Activated CD4-positive, alpha-beta memory T cell treated with anti-CD3 and anti-CD28 coated beads, Interleukin-2, amount 10 ng/mL, durations not matched to agents 7 days and 5 days (primary cell): Measurements from ENCODE around the gene LYPD3. TPM values are rescaled to one million over a fixed set of nuclear protein-coding genes. Genes with fewer than 3 reads are reported as not detected.
A peak's percentile ranks its signal among the peaks of the same experiment; 100 is the strongest.

Experiments used
- CTCF ChIA-PET: fragments of 350-600 bp; sonication (Branson Sonifier 250); formaldehyde crosslinking; loops from one replicate; lab custom pipeline; 2021; ENCODE audit warnings: antibody characterized with exemption, inconsistent platforms; lab: Charles Lee
- POLR2A ChIA-PET: fragments of 350-600 bp; sonication (Branson Sonifier 250); formaldehyde crosslinking; loops from one replicate; lab custom pipeline; 2021; ENCODE audit warnings: antibody characterized with exemption; lab: Charles Lee
- DNase-seq: peaks from one replicate; pipeline ENCODE4 v3.0.0-alpha.2; 2020
- H3K27ac Mint-ChIP-seq: one replicate; pipeline ENCODE4 v1.8.0; 2021; ENCODE audit warnings: mild to moderate bottlenecking, mixed read lengths
- H3K27me3 Mint-ChIP-seq: one replicate; pipeline ENCODE4 v1.8.0; 2021; ENCODE audit warnings: mixed read lengths
- H3K36me3 Mint-ChIP-seq: one replicate; pipeline ENCODE4 v1.8.0; 2021; ENCODE audit warnings: low read depth, mixed read lengths
- H3K4me1 Mint-ChIP-seq: one replicate; pipeline ENCODE4 v1.8.0; 2021; ENCODE audit warnings: mixed read lengths
- H3K4me3 Mint-ChIP-seq: one replicate; pipeline ENCODE4 v1.8.0; 2021; ENCODE audit warnings: mild to moderate bottlenecking, mixed read lengths
- H3K9me3 Mint-ChIP-seq: one replicate; pipeline ENCODE4 v1.8.0; 2021; ENCODE audit warnings: mixed read lengths
- total RNA-seq, 2 experiments: library from RNA; stranded (reverse); gene quantifications; one replicate each; pipeline ENCODE4 v1.2.3, GENCODE V29; 2021

LYPD3 gene
- total RNA-seq, 2 experiments from 2014 or later, result 0.63 to 1.0 TPM

- POLR2A ChIA-PET, result no interaction called here
Measured at GRCh38 chr19:43482193-43482592, 16.8 kb upstream of the LYPD3 start.

GRCh38 chr19:43481701-43482100, 16.3 kb upstream of the LYPD3 start:
- no peak for DNase-seq
- no peaks in the 10 kb centered on the region for H3K4me1 Mint-ChIP-seq
- no peak overlapping the region for H3K4me3 Mint-ChIP-seq
- ChIA-PET CTCF (no interaction called here), POLR2A (no interaction called here)
- no peak overlapping the region for H3K27ac Mint-ChIP-seq
- no peaks in the 10 kb centered on the region for H3K27me3 Mint-ChIP-seq
- H3K36me3 Mint-ChIP-seq, result no peaks in the 10 kb centered on the region
- H3K9me3 Mint-ChIP-seq, result no peaks in the 10 kb centered on the region

More at GRCh38 chr19:43482193-43482592, 16.8 kb upstream of the LYPD3 start:
- no peaks in the 10 kb centered on the region for H3K9me3 Mint-ChIP-seq
- CTCF ChIA-PET, result interaction anchor here (1.7 kb wide), 1 partner anchor 36 kb away, joined by 6 read pairs; no protein-coding TSS in a partner anchor
- H3K27me3 Mint-ChIP-seq, result no peaks in the 10 kb centered on the region
- H3K36me3 Mint-ChIP-seq, result no peaks in the 10 kb centered on the region
- H3K4me1 Mint-ChIP-seq, result no peaks in the 10 kb centered on the region
- H3K27ac Mint-ChIP-seq, result no peak overlapping the region
- H3K4me3 Mint-ChIP-seq, result no peak overlapping the region
- DNase-seq, result no peak

GRCh38 chr19:43480574-43480973, 15.2 kb upstream of the LYPD3 start:
- no peaks in the 10 kb centered on the region for H3K27me3 Mint-ChIP-seq
- no peaks in the 10 kb centered on the region for H3K36me3 Mint-ChIP-seq
- H3K27ac Mint-ChIP-seq, result no peak overlapping the region
- peaks cover 4% of the 10 kb centered on the region for H3K4me1 Mint-ChIP-seq
- H3K9me3 Mint-ChIP-seq, result no peaks in the 10 kb centered on the region
- POLR2A ChIA-PET, result interaction anchor here (1.2 kb wide), 1 partner anchor 23 kb away, joined by 3 read pairs; no protein-coding TSS in a partner anchor
- DNase-seq, result no peak
- H3K4me3 Mint-ChIP-seq, result no peak overlapping the region
- CTCF ChIA-PET, result interaction anchor here (1.3 to 1.4 kb wide), 2 partner anchors 10 to 33 kb away, joined by 3 to 5 read pairs; no protein-coding TSS in a partner anchor

- peaks cover 7% of the 10 kb centered on the region for H3K4me1 Mint-ChIP-seq
- no peaks in the 10 kb centered on the region for H3K27me3 Mint-ChIP-seq
- no peak overlapping the region for H3K4me3 Mint-ChIP-seq
- no peak for DNase-seq
- POLR2A ChIA-PET, result interaction anchor here (1.0 to 1.2 kb wide), 2 partner anchors 16 to 24 kb away, joined by 3 to 4 read pairs; no protein-coding TSS in a partner anchor
- no peaks in the 10 kb centered on the region for H3K36me3 Mint-ChIP-seq
- no peak overlapping the region for H3K27ac Mint-ChIP-seq
- CTCF ChIA-PET, result interaction anchor here (0.7 to 1.4 kb wide), 3 partner anchors 11 to 33 kb away, joined by 3 to 5 read pairs (median 3); no protein-coding TSS in a partner anchor
- no peaks in the 10 kb centered on the region for H3K9me3 Mint-ChIP-seq
Measured at GRCh38 chr19:43479961-43480561, 14.7 kb upstream of the LYPD3 start.

- H3K27me3 Mint-ChIP-seq, result no peaks in the 10 kb centered on the region
- H3K9me3 Mint-ChIP-seq, result no peaks in the 10 kb centered on the region
- ChIA-PET CTCF (interaction anchor here (0.7 kb wide), 1 partner anchor 25 kb away, joined by 3 read pairs; no protein-coding TSS in a partner anchor), POLR2A (interaction anchor here (1.0 kb wide), 1 partner anchor 15 kb away, joined by 4 read pairs; no protein-coding TSS in a partner anchor)
- DNase-seq, result no peak
- H3K36me3 Mint-ChIP-seq, result no peaks in the 10 kb centered on the region
- H3K27ac Mint-ChIP-seq, result no peak overlapping the region
- no peak overlapping the region for H3K4me3 Mint-ChIP-seq
- H3K4me1 Mint-ChIP-seq, result peaks cover 8% of the 10 kb centered on the region
Measured at GRCh38 chr19:43479226-43479625, 13.8 kb upstream of the LYPD3 start.

GRCh38 chr19:43478323-43478722, 12.9 kb upstream of the LYPD3 start:
- POLR2A ChIA-PET, result no interaction called here
- H3K4me1 Mint-ChIP-seq, result peaks cover 10% of the 10 kb centered on the region
- CTCF ChIA-PET, result interaction anchor here (0.8 kb wide), 1 partner anchor 31 kb away, joined by 3 read pairs; no protein-coding TSS in a partner anchor
- no peak for DNase-seq
- H3K36me3 Mint-ChIP-seq, result no peaks in the 10 kb centered on the region
- H3K4me3 Mint-ChIP-seq, result no peak overlapping the region
- H3K27me3 Mint-ChIP-seq, result no peaks in the 10 kb centered on the region
- H3K9me3 Mint-ChIP-seq, result no peaks in the 10 kb centered on the region
- no peak overlapping the region for H3K27ac Mint-ChIP-seq

GRCh38 chr19:43476606-43477005, 11.2 kb upstream of the LYPD3 start:
- Mint-ChIP-seq H3K27ac (no peak overlapping the region), H3K4me1 (peaks cover 10% of the 10 kb centered on the region), H3K4me3 (no peak overlapping the region), H3K27me3 (no peaks in the 10 kb centered on the region), H3K36me3 (no peaks in the 10 kb centered on the region), H3K9me3 (no peaks in the 10 kb centered on the region)
- ChIA-PET POLR2A (no interaction called here), CTCF (interaction anchor here (0.7 kb wide), 1 partner anchor 15 kb away, joined by 3 read pairs; no protein-coding TSS in a partner anchor)
- DNase-seq, result no peak

- ChIA-PET POLR2A (interaction anchor here (1.5 to 1.6 kb wide), 2 partner anchors 12 to 49 kb away, joined by 3 to 8 read pairs; no protein-coding TSS in a partner anchor), CTCF (interaction anchor here (1.2 to 1.7 kb wide), 2 partner anchors 12 to 28 kb away, joined by 3 to 7 read pairs; no protein-coding TSS in a partner anchor)
- H3K4me3 Mint-ChIP-seq, result peak overlapping the region; percentile 57
- H3K27ac Mint-ChIP-seq, result no peak overlapping the region
- no peaks in the 10 kb centered on the region for H3K36me3 Mint-ChIP-seq
- no peaks in the 10 kb centered on the region for H3K27me3 Mint-ChIP-seq
- peak; percentile 91 for DNase-seq
- no peaks in the 10 kb centered on the region for H3K9me3 Mint-ChIP-seq
- peaks cover 10% of the 10 kb centered on the region for H3K4me1 Mint-ChIP-seq
Measured at GRCh38 chr19:43474986-43475705, 9.7 kb upstream of the LYPD3 start.

GRCh38 chr19:43474487-43474886, 9.1 kb upstream of the LYPD3 start:
- peaks cover 12% of the 10 kb centered on the region for H3K4me1 Mint-ChIP-seq

GRCh38 chr19:43471091-43471490, 5.7 kb upstream of the LYPD3 start:
- Mint-ChIP-seq H3K4me3 (no peak overlapping the region), H3K9me3 (no peaks in the 10 kb centered on the region), H3K36me3 (no peaks in the 10 kb centered on the region), H3K27me3 (peaks cover under 1% of the 10 kb centered on the region), H3K27ac (no peak overlapping the region), H3K4me1 (peaks cover 36% of the 10 kb centered on the region)
- ChIA-PET POLR2A (no interaction called here), CTCF (interaction anchor here (0.6 to 1.2 kb wide), 2 partner anchors 23 to 49 kb away, joined by 4 read pairs; no protein-coding TSS in a partner anchor)
- DNase-seq, result no peak

More at GRCh38 chr19:43474487-43474886, 9.1 kb upstream of the LYPD3 start:
- no peak for DNase-seq
- Mint-ChIP-seq H3K4me3 (no peak overlapping the region), H3K36me3 (no peaks in the 10 kb centered on the region), H3K27me3 (no peaks in the 10 kb centered on the region), H3K9me3 (no peaks in the 10 kb centered on the region), H3K27ac (no peak overlapping the region)
- ChIA-PET CTCF (interaction anchor here (1.7 kb wide), 1 partner anchor 11 kb away, joined by 7 read pairs; no protein-coding TSS in a partner anchor), POLR2A (interaction anchor here (0.9 to 1.6 kb wide), 3 partner anchors 11 to 50 kb away, joined by 3 to 8 read pairs (median 5); no protein-coding TSS in a partner anchor)

- no peak overlapping the region for H3K27ac Mint-ChIP-seq
- ChIA-PET CTCF (interaction anchor here (0.6 kb wide), 1 partner anchor 22 kb away, joined by 4 read pairs; no protein-coding TSS in a partner anchor), POLR2A (no interaction called here)
- H3K4me3 Mint-ChIP-seq, result no peak overlapping the region
- no peaks in the 10 kb centered on the region for H3K36me3 Mint-ChIP-seq
- no peak for DNase-seq
- peaks cover 6% of the 10 kb centered on the region for H3K27me3 Mint-ChIP-seq
- peaks cover 34% of the 10 kb centered on the region for H3K4me1 Mint-ChIP-seq
- no peaks in the 10 kb centered on the region for H3K9me3 Mint-ChIP-seq
Measured at GRCh38 chr19:43470288-43470687, 4.9 kb upstream of the LYPD3 start.

GRCh38 chr19:43469160-43469480, 3.7 kb upstream of the LYPD3 start:
- Mint-ChIP-seq H3K4me1 (peaks cover 37% of the 10 kb centered on the region), H3K9me3 (no peaks in the 10 kb centered on the region), H3K36me3 (no peaks in the 10 kb centered on the region), H3K27ac (no peak overlapping the region), H3K4me3 (no peak overlapping the region), H3K27me3 (peaks cover 6% of the 10 kb centered on the region)
- DNase-seq, result no peak
- ChIA-PET CTCF (interaction anchor here (1.1 to 1.9 kb wide), 2 partner anchors 13 to 22 kb away, joined by 3 to 5 read pairs; no protein-coding TSS in a partner anchor), POLR2A (no interaction called here)
